ENCODE measurements around the gene CST5.
"Not testable (repeated sequence)": the region's sequence is repeated elsewhere in the genome, so short reads cannot be mapped to it uniquely, and the experiment has no call there.

Gene CST5

GRCh38 chr20:23887856-23888255 is 8.3 kb upstream of the CST5 start:
- no peak for DNase-seq

GRCh38 chr20:23884771-23885162 is 5.2 kb upstream of the CST5 start:
- DNase-seq: no peak

GRCh38 chr20:23884136-23884770 is 4.7 kb upstream of the CST5 start:
- DNase-seq: no peak

GRCh38 chr20:23881371-23881770 is 1.8 kb upstream of the CST5 start:
- DNase-seq: no peak

- DNase-seq: no peak
Measured at GRCh38 chr20:23880417-23880816, 869 bp upstream of the CST5 start.

GRCh38 chr20:23879811-23880374 is 345 bp upstream of the CST5 start:
- DNase-seq: no peak

GRCh38 chr20:23878787-23879186 is 761 bp downstream of the CST5 start:
- no peak for DNase-seq

GRCh38 chr20:23878016-23878542 is 1.5 kb downstream of the CST5 start:
- not testable (repeated sequence) for DNase-seq

GRCh38 chr20:23877524-23877923 is 2.0 kb downstream of the CST5 start:
- no peak for DNase-seq

GRCh38 chr20:23875606-23876237 is 3.8 kb downstream of the CST5 start:
- no peak for DNase-seq

- no peak for DNase-seq
Measured at GRCh38 chr20:23874747-23875146, 4.8 kb downstream of the CST5 start.

GRCh38 chr20:23873370-23874015 is 6.1 kb downstream of the CST5 start:
- DNase-seq: no peak

- no peak for DNase-seq
Measured at GRCh38 chr20:23872065-23872464, 7.5 kb downstream of the CST5 start.

GRCh38 chr20:23870461-23870860 is 9.1 kb downstream of the CST5 start:
- no peak for DNase-seq

GRCh38 chr20:23869520-23869919 is 10.0 kb downstream of the CST5 start:
- no peak for DNase-seq

- no peak for DNase-seq
Measured at GRCh38 chr20:23868321-23868720, 11.2 kb downstream of the CST5 start.

GRCh38 chr20:23867152-23867776 is 12.3 kb downstream of the CST5 start:
- DNase-seq: no peak

- DNase-seq: not testable (repeated sequence)
Measured at GRCh38 chr20:23860771-23861170, 18.8 kb downstream of the CST5 start.

GRCh38 chr20:23857962-23858595 is 21.5 kb downstream of the CST5 start:
- DNase-seq: no peak

- no peak for DNase-seq
Measured at GRCh38 chr20:23856736-23857135, 22.8 kb downstream of the CST5 start.

- no peak for DNase-seq
Measured at GRCh38 chr20:23856226-23856625, 23.3 kb downstream of the CST5 start.

- no peak for DNase-seq
Measured at GRCh38 chr20:23841693-23842092, 37.9 kb downstream of the CST5 start.

- no peak for DNase-seq
Measured at GRCh38 chr20:23835716-23836115, 43.8 kb downstream of the CST5 start.
